Sigmoid colon (tissue), 4 donors: ENCODE results near the gene ARL4D.

Experiments
- CTCF ChIP-seq, 4 experiments: fragments of 450-650 bp in 3 of 4; fragments of 200-600 bp in 1 of 4; IDR thresholded peaks; one replicate each; pipeline ENCODE4 v1.5.1; 2016 to 2019; ENCODE audit warnings: antibody characterized with exemption in 4 of 4, mild to moderate bottlenecking in 3 of 4, moderate library complexity in 2 of 4
- EP300 ChIP-seq, 4 donors: sonication (generic); formaldehyde crosslinking; IDR thresholded peaks; one replicate each; pipeline ENCODE4 v1.6.1; 2017; ENCODE audit warnings: antibody characterized with exemption in 4 of 4
- POLR2A ChIP-seq, 2 donors: fragments of 450-650 bp; IDR thresholded peaks; one replicate each; pipeline ENCODE4 v1.6.1; 2016; ENCODE audit warnings: antibody characterized with exemption in 2 of 2, mild to moderate bottlenecking in 2 of 2, moderate library complexity in 2 of 2
- POLR2AphosphoS5 ChIP-seq, 4 donors: sonication (generic); formaldehyde crosslinking; IDR thresholded peaks; one replicate each; pipeline ENCODE4 v1.6.1; 2017; ENCODE audit warnings: antibody characterized with exemption in 4 of 4

- TF ChIP-seq EP300 (IDR thresholded peaks at IDR 0.05) (no peak), CTCF (IDR thresholded peaks at IDR 0.05) (no peak), POLR2A (IDR thresholded peaks at IDR 0.05) (no peak), POLR2AphosphoS5 (IDR thresholded peaks at IDR 0.05) (no peak)
These were observed 32.3 kb downstream of the ARL4D start for GRCh38 chr17:43430936-43431713.
